Measurements from ENCODE around the gene CCDC188.

CCDC188 gene

GRCh38 chr22:20157430-20158183, 6.8 kb upstream of the CCDC188 start:
- H3K4me3 ChIP-seq (ENCODE audit: low read depth, low read length), result no peak overlapping the region
- no peak for DNase-seq (ENCODE audit: low read depth)
- TF ChIP-seq MAX (IDR thresholded peaks at IDR 0.05; ENCODE audit: low read depth, low read length) (no peak), MYC (IDR thresholded peaks at IDR 0.05; ENCODE audit: low read depth, low read length) (no peak), POLR2A (IDR thresholded peaks at IDR 0.05; ENCODE audit: extremely low read depth, insufficient read length) (no peak)
- TF ChIP-seq, protein P1, sequence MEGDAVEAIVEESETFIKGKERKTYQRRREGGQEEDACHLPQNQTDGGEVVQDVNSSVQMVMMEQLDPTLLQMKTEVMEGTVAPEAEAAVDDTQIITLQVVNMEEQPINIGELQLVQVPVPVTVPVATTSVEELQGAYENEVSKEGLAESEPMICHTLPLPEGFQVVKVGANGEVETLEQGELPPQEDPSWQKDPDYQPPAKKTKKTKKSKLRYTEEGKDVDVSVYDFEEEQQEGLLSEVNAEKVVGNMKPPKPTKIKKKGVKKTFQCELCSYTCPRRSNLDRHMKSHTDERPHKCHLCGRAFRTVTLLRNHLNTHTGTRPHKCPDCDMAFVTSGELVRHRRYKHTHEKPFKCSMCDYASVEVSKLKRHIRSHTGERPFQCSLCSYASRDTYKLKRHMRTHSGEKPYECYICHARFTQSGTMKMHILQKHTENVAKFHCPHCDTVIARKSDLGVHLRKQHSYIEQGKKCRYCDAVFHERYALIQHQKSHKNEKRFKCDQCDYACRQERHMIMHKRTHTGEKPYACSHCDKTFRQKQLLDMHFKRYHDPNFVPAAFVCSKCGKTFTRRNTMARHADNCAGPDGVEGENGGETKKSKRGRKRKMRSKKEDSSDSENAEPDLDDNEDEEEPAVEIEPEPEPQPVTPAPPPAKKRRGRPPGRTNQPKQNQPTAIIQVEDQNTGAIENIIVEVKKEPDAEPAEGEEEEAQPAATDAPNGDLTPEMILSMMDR (IDR thresholded peaks at IDR 0.05; ENCODE audit: low read depth, low read length), result no peak

DNA sequence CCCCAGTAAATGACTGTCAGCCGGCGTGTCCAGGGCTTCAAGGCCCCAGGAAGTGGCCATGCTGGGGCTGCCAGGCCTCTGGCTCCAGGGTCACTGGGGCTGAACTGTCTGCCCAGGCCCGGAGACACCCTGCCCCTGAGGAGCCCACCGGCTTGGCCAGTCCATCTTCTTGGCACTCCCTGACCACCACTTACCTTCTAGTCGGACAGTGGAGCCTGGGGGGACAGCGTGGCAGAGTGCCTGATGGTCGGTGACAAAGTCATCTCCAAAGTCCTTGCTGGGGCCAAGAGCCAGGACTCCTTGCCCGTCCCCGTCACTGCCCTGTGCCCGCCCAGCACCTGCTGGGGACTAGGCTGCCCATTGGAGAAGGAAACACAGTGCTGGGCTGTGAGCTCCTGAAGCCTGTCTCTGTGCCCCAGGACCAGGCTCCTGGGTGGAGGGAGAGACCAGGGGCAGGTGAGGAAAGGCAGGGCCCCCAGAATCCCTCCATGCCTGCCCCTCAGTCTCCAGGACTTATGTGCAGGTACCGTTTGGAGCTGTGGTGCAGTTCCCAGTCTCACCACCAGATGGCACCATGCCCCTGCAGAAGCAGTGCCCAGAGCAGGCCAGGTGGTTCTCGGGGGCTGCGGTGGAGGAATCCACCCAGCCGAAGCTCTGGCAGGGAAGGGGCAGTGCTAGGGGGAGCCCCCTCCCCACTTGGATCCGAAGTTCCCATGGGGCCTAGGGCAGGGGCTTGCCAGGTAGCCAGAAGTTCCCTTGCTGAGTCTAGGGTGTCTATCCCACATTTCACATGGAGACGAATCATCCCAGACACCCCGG, 6.0 kb upstream of the CCDC188 start:
- no peak overlapping the region for H3K4me3 ChIP-seq (ENCODE audit: low read depth, low read length)
- DNase-seq (ENCODE audit: low read depth), result peak; percentile 82
- TF ChIP-seq POLR2A (IDR thresholded peaks at IDR 0.05; ENCODE audit: extremely low read depth, insufficient read length), result no peak
- no peak for TF ChIP-seq MYC (IDR thresholded peaks at IDR 0.05; ENCODE audit: low read depth, low read length)
- TF ChIP-seq, protein P1 (IDR thresholded peaks at IDR 0.05; ENCODE audit: low read depth, low read length), result peak; percentile 81

DNA sequence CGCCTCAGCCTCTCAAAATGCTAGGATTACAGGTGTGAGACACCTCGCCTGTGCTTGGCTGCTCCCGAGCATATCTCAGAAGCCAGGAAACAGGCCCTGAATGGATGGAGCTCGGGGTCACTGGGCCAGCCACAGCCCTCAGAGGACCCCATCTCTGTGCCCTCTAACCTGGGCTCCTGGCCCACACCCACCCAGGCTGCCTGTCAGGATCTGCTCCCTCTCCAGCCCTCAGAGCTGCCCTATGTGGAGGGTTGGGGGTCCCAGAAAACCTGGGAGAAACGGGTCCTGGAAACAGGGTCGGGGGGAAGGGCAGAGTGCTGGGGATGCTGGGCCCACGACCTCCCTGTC, 5.2 kb upstream of the CCDC188 start:
- DNase-seq (ENCODE audit: low read depth), result no peak
- no peak overlapping the region for H3K4me3 ChIP-seq (ENCODE audit: low read depth, low read length)
- no peak for TF ChIP-seq MAX (IDR thresholded peaks at IDR 0.05; ENCODE audit: low read depth, low read length)
- no peak for TF ChIP-seq POLR2A (IDR thresholded peaks at IDR 0.05; ENCODE audit: extremely low read depth, insufficient read length)
- TF ChIP-seq, protein P1 (IDR thresholded peaks at IDR 0.05; ENCODE audit: low read depth, low read length), result no peak
- TF ChIP-seq MYC (IDR thresholded peaks at IDR 0.05; ENCODE audit: low read depth, low read length), result no peak

GRCh38 chr22:20155330-20156041, 4.6 kb upstream of the CCDC188 start:
- DNase-seq (ENCODE audit: low read depth), result peak; percentile 69
- no peak for TF ChIP-seq MAX (IDR thresholded peaks at IDR 0.05; ENCODE audit: low read depth, low read length)
- H3K4me3 ChIP-seq (ENCODE audit: low read depth, low read length), result no peak overlapping the region

- no peak overlapping the region for H3K4me3 ChIP-seq (ENCODE audit: low read depth, low read length)
- no peak for TF ChIP-seq MYC (IDR thresholded peaks at IDR 0.05; ENCODE audit: low read depth, low read length)
- no peak for TF ChIP-seq MAX (IDR thresholded peaks at IDR 0.05; ENCODE audit: low read depth, low read length)
- no peak for TF ChIP-seq POLR2A (IDR thresholded peaks at IDR 0.05; ENCODE audit: extremely low read depth, insufficient read length)
- TF ChIP-seq, protein P1 (IDR thresholded peaks at IDR 0.05; ENCODE audit: low read depth, low read length), result peak; percentile 18
- peak; percentile 26 for DNase-seq (ENCODE audit: low read depth)
These were observed 3.8 kb upstream of the CCDC188 start for GRCh38 chr22:20154602-20155187.
